Stomach smooth muscle (tissue), 2 donors: Measurements from ENCODE around the gene ATAD3A.
"Not testable (repeated sequence)": the region's sequence is repeated elsewhere in the genome, so short reads cannot be mapped to it uniquely, and the experiment has no call there.

Experiments
- H3K27ac ChIP-seq: one replicate; pipeline ENCODE4 v1.7.0; 2013; ENCODE audit warnings: mild to moderate bottlenecking, low read length, inconsistent platforms
- H3K27me3 ChIP-seq, 2 donors: one replicate each; pipeline ENCODE4 v1.7.0; 2013; ENCODE audit warnings: low read length in 2 of 2; ENCODE audit not compliant: insufficient read depth in 2 of 2, control insufficient read depth in 1 of 2
- H3K36me3 ChIP-seq, 2 donors: one replicate each; pipeline ENCODE4 v1.7.0; 2013; ENCODE audit warnings: low read length in 2 of 2; ENCODE audit not compliant: control insufficient read depth in 2 of 2, insufficient read depth in 2 of 2
- H3K4me1 ChIP-seq: one replicate; pipeline ENCODE4 v1.7.0; 2013; ENCODE audit warnings: low read length; ENCODE audit not compliant: control insufficient read depth, insufficient read depth
- H3K4me3 ChIP-seq, 2 donors: one replicate each; pipeline ENCODE4 v1.7.0; 2013; ENCODE audit warnings: low read length in 2 of 2
- H3K9ac ChIP-seq, 2 donors: one replicate each; pipeline ENCODE4 v1.7.0; 2013; ENCODE audit warnings: low read length in 2 of 2, mild to moderate bottlenecking in 1 of 2
- H3K9me3 ChIP-seq, 2 donors: one replicate each; pipeline ENCODE4 v1.7.0; 2013; ENCODE audit warnings: low read length in 2 of 2; ENCODE audit not compliant: control insufficient read depth in 2 of 2
- donor health status: healthy.
- donor health status: Pancreatic carcinoma.

The ATAD3A gene

DNA sequence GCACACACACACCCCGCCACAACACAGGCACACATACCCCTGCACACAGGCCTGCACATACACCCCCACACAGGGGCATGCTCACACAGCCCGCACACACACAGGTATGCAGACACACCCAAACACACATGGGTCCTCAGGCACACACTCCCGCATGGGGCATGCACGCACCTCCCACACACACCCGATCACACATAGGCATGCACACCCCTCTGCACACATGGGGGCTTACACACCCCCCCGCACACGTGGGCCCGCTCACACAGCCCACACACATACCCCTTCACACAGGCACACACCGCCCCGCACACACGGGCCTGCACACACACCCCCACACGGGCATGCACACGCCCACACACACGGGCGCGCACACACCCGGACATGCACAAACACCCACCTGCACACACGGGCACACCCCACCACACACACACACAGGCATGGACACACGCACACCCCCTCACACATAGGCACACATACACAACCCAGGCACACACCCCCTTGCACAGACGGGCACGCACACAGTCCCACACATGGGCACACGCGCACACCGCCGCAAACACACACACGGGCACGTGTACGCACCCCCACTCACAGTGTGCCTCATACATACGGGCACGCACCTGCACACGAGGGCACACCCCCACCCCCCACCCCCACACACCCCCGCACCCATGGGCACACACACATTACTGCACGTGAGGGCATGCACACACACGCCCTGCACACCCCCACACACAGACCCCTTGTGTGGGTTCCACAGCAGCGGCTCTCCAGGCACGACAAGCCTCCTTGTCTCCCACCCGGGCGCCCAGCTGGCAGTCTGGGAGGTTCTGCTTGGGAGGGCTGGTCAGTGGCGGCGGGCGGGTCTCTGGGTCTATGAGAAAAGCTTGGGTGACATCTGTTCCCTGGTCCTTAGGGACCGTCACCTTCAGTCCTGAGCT is 32.1 kb upstream of the ATAD3A start:
- Histone ChIP-seq H3K27ac (no peak overlapping the region), H3K36me3 (peaks cover 23 to 29% of the 10 kb centered on the region in 2 donors), H3K9ac (no peak overlapping the region), H3K27me3 (no peaks in the 10 kb centered on the region), H3K4me3 (no peak overlapping the region), H3K4me1 (no peaks in the 10 kb centered on the region), H3K9me3 (no peaks in the 10 kb centered on the region)

GRCh38 chr1:1480488-1480867 is 31.5 kb upstream of the ATAD3A start:
- H3K4me3 ChIP-seq, H3K27me3 ChIP-seq, H3K9ac ChIP-seq, H3K4me1 ChIP-seq, H3K9me3 ChIP-seq, H3K27ac ChIP-seq: not testable (repeated sequence)
- peaks cover 23 to 29% of the 10 kb centered on the region in 2 donors for H3K36me3 ChIP-seq

GRCh38 chr1:1481811-1482210 is 30.2 kb upstream of the ATAD3A start:
- peaks cover 23 to 29% of the 10 kb centered on the region in 2 donors for H3K36me3 ChIP-seq
- not testable (repeated sequence) for H3K4me1 ChIP-seq, H3K27me3 ChIP-seq, H3K9ac ChIP-seq, H3K9me3 ChIP-seq, H3K27ac ChIP-seq, H3K4me3 ChIP-seq

- Histone ChIP-seq H3K4me3 (no peak overlapping the region), H3K36me3 (peaks cover 20 to 30% of the 10 kb centered on the region in 2 donors), H3K27ac (no peak overlapping the region), H3K4me1 (no peaks in the 10 kb centered on the region), H3K9me3 (no peaks in the 10 kb centered on the region), H3K9ac (no peak overlapping the region), H3K27me3 (no peaks in the 10 kb centered on the region)
Observed at GRCh38 chr1:1482856-1483255, 29.1 kb upstream of the ATAD3A start.

- Histone ChIP-seq H3K4me3 (no peak overlapping the region), H3K9ac (no peak overlapping the region), H3K36me3 (peaks cover 16 to 29% of the 10 kb centered on the region in 2 donors), H3K27ac (no peak overlapping the region), H3K4me1 (no peaks in the 10 kb centered on the region), H3K27me3 (no peaks in the 10 kb centered on the region), H3K9me3 (no peaks in the 10 kb centered on the region)
Observed at GRCh38 chr1:1483714-1484113, 28.2 kb upstream of the ATAD3A start.

- H3K9ac ChIP-seq, H3K27ac ChIP-seq, H3K27me3 ChIP-seq, H3K4me1 ChIP-seq, H3K4me3 ChIP-seq, H3K9me3 ChIP-seq: not testable (repeated sequence)
- peaks cover 15 to 28% of the 10 kb centered on the region in 2 donors for H3K36me3 ChIP-seq
Observed at GRCh38 chr1:1484976-1485750, 26.8 kb upstream of the ATAD3A start.

DNA sequence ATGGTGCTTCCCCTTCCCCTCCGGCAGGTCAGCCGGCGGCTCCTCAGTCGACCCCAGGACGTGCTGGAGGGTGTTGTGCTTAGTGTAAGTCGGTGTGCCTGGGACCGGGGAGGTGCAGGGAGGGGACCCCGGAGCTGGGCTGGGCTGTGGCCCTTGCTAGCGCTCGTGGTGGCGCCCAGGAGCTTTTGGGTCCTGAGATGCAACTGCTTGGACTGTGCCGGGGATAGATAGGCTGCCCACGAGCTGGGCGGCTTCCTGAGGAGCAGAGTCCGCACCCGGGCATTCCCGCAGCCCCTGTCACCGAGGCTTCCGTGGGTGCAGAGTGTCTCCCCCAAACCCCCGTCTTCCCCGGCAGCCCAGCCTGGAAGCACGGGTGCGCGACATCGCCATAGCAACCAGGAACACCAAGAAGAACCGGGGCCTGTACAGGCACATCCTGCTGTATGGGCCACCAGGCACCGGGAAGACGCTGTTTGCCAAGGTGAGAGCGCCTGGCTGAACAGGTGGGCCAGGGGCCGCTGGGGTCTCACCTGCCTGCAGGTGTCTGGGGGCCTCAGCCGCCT is 26.1 kb upstream of the ATAD3A start:
- H3K36me3 ChIP-seq = peaks cover 19 to 32% of the 10 kb centered on the region in 2 donors
- H3K9me3 ChIP-seq, H3K27ac ChIP-seq, H3K4me3 ChIP-seq, H3K9ac ChIP-seq, H3K27me3 ChIP-seq, H3K4me1 ChIP-seq: not testable (repeated sequence)

DNA sequence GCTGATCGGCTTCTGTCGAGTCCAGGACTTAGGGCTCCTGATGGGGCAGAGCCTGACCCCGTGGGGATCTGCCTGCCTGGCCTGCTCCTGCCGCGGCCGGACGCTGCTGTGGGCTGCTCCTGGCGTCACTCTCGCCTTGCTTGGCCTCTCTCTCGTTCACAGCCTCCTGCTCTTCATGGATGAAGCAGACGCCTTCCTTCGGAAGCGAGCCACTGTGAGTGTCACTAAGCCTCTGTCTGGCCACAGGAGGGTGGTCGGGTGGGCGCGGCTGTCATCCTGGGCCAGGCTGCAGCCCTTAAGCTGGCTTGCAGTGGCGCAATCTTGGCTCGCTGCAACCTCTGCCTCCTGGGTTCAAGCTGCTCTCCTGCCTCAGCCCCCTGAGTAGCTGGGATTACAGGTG is 24.3 kb upstream of the ATAD3A start:
- H3K4me1 ChIP-seq = no peaks in the 10 kb centered on the region
- peaks cover 29 to 39% of the 10 kb centered on the region in 2 donors for H3K36me3 ChIP-seq
- no peak overlapping the region for H3K4me3 ChIP-seq
- no peak overlapping the region for H3K9ac ChIP-seq
- H3K9me3 ChIP-seq = no peaks in the 10 kb centered on the region
- H3K27ac ChIP-seq = no peak overlapping the region
- H3K27me3 ChIP-seq = no peaks in the 10 kb centered on the region

GRCh38 chr1:1489231-1489630 is 22.7 kb upstream of the ATAD3A start:
- Histone ChIP-seq H3K9ac (no peak overlapping the region), H3K4me1 (no peaks in the 10 kb centered on the region), H3K36me3 (peaks cover 22 to 36% of the 10 kb centered on the region in 2 donors), H3K4me3 (no peak overlapping the region), H3K9me3 (no peaks in the 10 kb centered on the region), H3K27ac (no peak overlapping the region), H3K27me3 (no peaks in the 10 kb centered on the region)

DNA sequence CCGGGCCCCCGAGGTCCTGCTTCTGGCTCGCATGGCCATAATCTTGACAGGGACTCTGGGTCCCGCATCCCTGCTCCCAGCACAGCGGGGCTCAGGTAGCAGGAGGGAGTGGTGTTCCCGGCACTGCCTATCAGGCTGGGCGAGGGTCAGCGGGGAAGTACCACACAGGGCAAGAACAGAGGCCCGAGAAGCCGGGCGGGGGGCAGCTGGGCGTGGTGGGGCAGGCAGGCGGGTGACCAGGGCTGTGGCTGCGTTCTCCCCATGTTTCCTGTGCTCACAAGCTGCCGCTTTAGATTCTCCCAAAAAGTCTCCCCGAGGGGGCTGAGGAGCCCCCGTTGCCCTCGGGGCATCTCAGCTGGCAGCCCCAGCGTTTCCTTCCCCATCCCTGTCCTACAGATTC is 22.1 kb upstream of the ATAD3A start:
- Histone ChIP-seq H3K27ac (no peak overlapping the region), H3K9ac (no peak overlapping the region), H3K4me1 (no peaks in the 10 kb centered on the region), H3K9me3 (no peaks in the 10 kb centered on the region), H3K4me3 (no peak overlapping the region), H3K36me3 (peaks cover 22 to 34% of the 10 kb centered on the region in 2 donors), H3K27me3 (no peaks in the 10 kb centered on the region)
